ENCODE data around the gene RYK. TPM values are rescaled to one million over a fixed set of nuclear protein-coding genes. Genes with fewer than 3 reads are reported as not detected.
"Not testable (repeated sequence)": the region's sequence is repeated elsewhere in the genome, so short reads cannot be mapped to it uniquely, and the experiment has no call there.

RYK gene
- polyA plus RNA-seq, 2 of the 4 experiments (the other 2 are of a cell fraction), result 28.4 to 41.9 TPM

DNA sequence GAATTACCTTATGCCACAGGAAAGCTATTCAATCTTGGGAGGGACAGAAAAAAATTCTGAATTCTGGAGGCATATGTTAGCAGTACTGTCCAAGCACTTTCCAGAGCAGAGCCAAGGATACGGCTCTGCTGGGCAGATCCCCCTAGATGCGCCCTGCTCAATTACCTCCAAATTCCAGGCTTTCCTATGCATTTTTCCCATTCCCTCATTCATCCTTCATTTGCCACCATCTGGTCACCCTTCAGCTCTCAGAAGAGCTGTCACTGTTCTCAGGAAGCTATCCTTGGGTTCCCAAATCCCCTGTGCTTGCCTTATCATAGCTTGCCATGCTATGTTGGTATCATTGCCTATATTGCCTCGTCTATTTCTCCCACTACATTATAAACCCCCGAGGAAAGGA, 45.2 kb downstream of the RYK start:
- WGBS (ENCODE audit: missing lambda C conversion rate), result 87% methylated on average over 4 of the region's 4 CpGs
- TF ChIP-seq EP300 (IDR thresholded peaks at IDR 0.05), result no peak
- no peak for TF ChIP-seq MAFK (IDR thresholded peaks at IDR 0.05; ENCODE audit: partially characterized antibody)
- no peak for TF ChIP-seq RARB (CRISPR knock-in tag; IDR thresholded peaks at IDR 0.05)
- no peak for TF ChIP-seq HOXA7 (CRISPR knock-in tag; IDR thresholded peaks at IDR 0.05)
- no peak for TF ChIP-seq TFCP2L1 (CRISPR knock-in tag; IDR thresholded peaks at IDR 0.05)
- TF ChIP-seq TP53 (CRISPR knock-in tag; IDR thresholded peaks at IDR 0.05), result no peak
- TF ChIP-seq HDAC2 (IDR thresholded peaks at IDR 0.05), result no peak
- Histone ChIP-seq H3K4me3 (no peak overlapping the region), H3K4me2 (no peak overlapping the region), H3K27ac (no peak overlapping the region), H3K4me1 (no peaks in the 10 kb centered on the region), H3K9me3 (no peaks in the 10 kb centered on the region)
- CTCF ChIA-PET, result no interaction called here
- FAIRE-seq (no peak), ATAC-seq (no peak), DNase-seq (ENCODE audit: low read depth in 1 of 2, low spot score in 1 of 2) (no peak)
- POLR2A ChIA-PET, result no interaction called here

GRCh38 chr3:134201201-134202130, 49.2 kb downstream of the RYK start:
- Histone ChIP-seq H3K4me2 (no peak overlapping the region), H3K4me1 (no peaks in the 10 kb centered on the region), H3K27ac (no peak overlapping the region), H3K9me3 (no peaks in the 10 kb centered on the region), H3K4me3 (no peak overlapping the region)
- no peak for TF ChIP-seq NFE2L2 (conservative IDR thresholded peaks at IDR 0.05; ENCODE audit: low read length)
- TF ChIP-seq MAX (IDR thresholded peaks at IDR 0.05), result no peak
- no peak for TF ChIP-seq CHD2 (IDR thresholded peaks at IDR 0.05; ENCODE audit: low read length, partially characterized antibody)
- TF ChIP-seq E2F6 (IDR thresholded peaks at IDR 0.05; ENCODE audit: borderline replicate concordance, low read depth), result no peak
- no peak for TF ChIP-seq NPAS2 (CRISPR knock-in tag; IDR thresholded peaks at IDR 0.05; ENCODE audit: borderline replicate concordance)
- no peak for TF ChIP-seq NR3C1 (IDR thresholded peaks at IDR 0.05)
- TF ChIP-seq KDM5A (IDR thresholded peaks at IDR 0.05), result no peak
- TF ChIP-seq, protein P1, sequence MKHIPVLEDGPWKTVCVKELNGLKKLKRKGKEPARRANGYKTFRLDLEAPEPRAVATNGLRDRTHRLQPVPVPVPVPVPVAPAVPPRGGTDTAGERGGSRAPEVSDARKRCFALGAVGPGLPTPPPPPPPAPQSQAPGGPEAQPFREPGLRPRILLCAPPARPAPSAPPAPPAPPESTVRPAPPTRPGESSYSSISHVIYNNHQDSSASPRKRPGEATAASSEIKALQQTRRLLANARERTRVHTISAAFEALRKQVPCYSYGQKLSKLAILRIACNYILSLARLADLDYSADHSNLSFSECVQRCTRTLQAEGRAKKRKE (CRISPR knock-in tag; IDR thresholded peaks at IDR 0.05; ENCODE audit: low read depth), result no peak
- TF ChIP-seq RAD21 (conservative IDR thresholded peaks at IDR 0.05 in 1 of 2, IDR thresholded peaks at IDR 0.05 in 1 of 2), result no peak
- no peak for TF ChIP-seq HOXB13 (CRISPR knock-in tag; IDR thresholded peaks at IDR 0.05; ENCODE audit: low read depth)
- TF ChIP-seq, protein P2, sequence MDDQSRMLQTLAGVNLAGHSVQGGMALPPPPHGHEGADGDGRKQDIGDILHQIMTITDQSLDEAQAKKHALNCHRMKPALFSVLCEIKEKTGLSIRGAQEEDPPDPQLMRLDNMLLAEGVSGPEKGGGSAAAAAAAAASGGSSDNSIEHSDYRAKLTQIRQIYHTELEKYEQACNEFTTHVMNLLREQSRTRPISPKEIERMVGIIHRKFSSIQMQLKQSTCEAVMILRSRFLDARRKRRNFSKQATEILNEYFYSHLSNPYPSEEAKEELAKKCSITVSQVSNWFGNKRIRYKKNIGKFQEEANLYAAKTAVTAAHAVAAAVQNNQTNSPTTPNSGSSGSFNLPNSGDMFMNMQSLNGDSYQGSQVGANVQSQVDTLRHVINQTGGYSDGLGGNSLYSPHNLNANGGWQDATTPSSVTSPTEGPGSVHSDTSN (IDR thresholded peaks at IDR 0.05), result no peak
- TF ChIP-seq JUN (IDR thresholded peaks at IDR 0.05), result no peak
- TF ChIP-seq ZSCAN20 (CRISPR knock-in tag; IDR thresholded peaks at IDR 0.05), result no peak
- TF ChIP-seq GATA3 (IDR thresholded peaks at IDR 0.05; ENCODE audit: borderline replicate concordance), result no peak
- TF ChIP-seq PHF8 (IDR thresholded peaks at IDR 0.05; ENCODE audit: borderline replicate concordance, low read depth), result no peak
- ChIA-PET POLR2A (no interaction called here), CTCF (interaction anchor here (9.1 kb wide), 1 partner anchor 12 kb away, joined by 60 read pairs; no protein-coding TSS in a partner anchor)
- WGBS (ENCODE audit: missing lambda C conversion rate), result 95% methylated on average over 8 of the region's 8 CpGs
- ATAC-seq, result no peak
- FAIRE-seq, result no peak
- no peak for DNase-seq (ENCODE audit: low read depth in 1 of 2, low spot score in 1 of 2)

- ATAC-seq; DNase-seq (ENCODE audit: low read depth in 1 of 2, low spot score in 1 of 2); H3K27ac ChIP-seq; H3K9me3 ChIP-seq; H3K4me3 ChIP-seq; H3K4me2 ChIP-seq; FAIRE-seq; H3K4me1 ChIP-seq; POLR2A ChIA-PET: not testable (repeated sequence)
- CTCF ChIA-PET, result interaction anchor here (0.8 to 9.1 kb wide), 3 partner anchors 13 to 269 kb away, joined by 3 to 60 read pairs (median 16); no protein-coding TSS in a partner anchor
- WGBS (ENCODE audit: missing lambda C conversion rate), result 74% methylated on average over 3 of the region's 8 CpGs
These were observed 50.8 kb downstream of the RYK start for GRCh38 chr3:134199880-134200279.

All from A549 (cell line).